Embryonic facial prominence (tissue), 1 donor: Measurements from ENCODE around the gene HELB.
A peak's percentile ranks its signal among the peaks of the same experiment; 100 is the strongest.

Source experiments
- DNase-seq: peaks from one replicate; pipeline ENCODE4 v3.0.0-alpha.2; 2016; ENCODE audit errors: extremely low spot score

HELB gene

GRCh38 chr12:66301944-66302826, at the start of gene HELB:
Gene HELB (plus strand): TSS chr12:66302493. CDS start chr12:66302604, 111 bp downstream.
- peak; percentile 92 for DNase-seq

DNA sequence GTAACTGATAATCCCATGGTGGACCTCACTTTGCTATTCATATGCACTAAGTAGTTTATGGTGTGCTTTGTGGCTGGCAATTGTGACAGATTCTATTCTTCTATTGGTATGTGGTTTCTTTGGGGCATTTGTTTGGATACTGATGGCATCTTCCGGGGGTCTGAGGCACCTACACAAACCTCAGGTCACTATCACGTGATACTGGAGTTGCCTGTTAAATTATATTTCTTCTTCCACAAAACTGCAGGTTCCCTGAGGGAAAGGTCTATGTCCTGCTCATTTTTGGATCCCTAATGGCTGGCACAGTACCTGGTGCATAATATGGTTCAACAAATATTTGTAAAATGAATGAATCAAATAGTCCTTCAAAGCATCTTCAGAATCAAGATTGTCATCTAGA, 49.5 kb upstream of the HELB start:
- DNase-seq, result no peak

DNA sequence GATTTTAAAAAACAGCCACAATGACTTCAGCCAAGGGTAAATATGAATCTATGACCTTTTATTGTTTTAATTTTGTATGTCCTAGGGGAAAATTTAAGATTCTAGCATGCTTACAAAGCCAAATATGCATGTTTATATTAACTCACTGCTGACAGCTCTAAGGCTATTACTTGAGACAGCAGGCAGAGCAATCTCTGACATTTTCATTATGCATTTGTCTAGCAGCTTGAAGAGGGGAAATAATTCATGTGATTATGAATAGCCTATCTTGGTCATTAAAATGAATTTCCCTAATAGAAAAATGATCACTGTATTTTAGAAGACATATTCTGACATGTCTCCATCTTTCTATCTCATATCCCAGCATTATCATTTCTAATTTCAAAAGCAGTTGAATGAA, 46.6 kb upstream of the HELB start:
- no peak for DNase-seq

- no peak for DNase-seq
Measured at GRCh38 chr12:66258011-66258410, 44.3 kb upstream of the HELB start.

GRCh38 chr12:66262737-66263136, 39.6 kb upstream of the HELB start:
- no peak for DNase-seq

DNA sequence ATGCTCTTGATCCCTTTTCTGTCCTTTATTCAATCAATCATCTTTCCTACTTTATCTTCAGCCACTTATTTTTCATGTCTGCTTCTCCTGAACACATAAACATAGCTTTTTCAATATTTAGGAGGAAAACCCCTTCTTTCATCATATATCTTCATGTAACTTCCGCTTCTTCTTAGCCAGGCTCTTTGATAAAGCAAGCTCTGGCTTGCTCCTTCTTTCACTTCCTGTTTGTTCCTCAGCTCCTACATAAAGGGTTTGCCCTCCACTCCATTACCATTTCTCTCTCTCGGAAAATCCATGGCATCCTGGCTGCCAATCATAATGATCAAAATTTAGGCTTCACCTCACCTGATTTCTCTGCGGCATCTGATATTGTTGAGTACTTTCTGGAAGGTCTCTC, 33.7 kb upstream of the HELB start:
- no peak for DNase-seq

DNA sequence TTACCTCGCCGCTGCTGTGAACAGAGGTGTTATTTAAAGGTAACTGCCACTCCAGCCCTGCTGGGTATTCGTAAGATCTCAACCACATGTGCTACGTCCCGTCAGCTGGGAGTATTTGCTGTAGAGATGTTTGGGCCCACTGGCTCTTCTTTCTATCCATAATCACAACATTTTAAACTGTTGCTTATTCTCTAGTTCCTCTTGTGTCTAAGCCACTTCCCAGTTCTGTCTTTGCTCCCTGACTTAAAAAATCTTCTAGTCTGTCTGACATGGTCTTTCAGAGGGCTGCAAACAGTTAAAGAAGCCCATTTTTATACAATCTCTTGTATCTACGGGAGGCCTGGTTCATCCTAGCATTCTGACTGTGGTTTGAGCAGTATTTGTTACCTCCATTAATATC, 33.2 kb upstream of the HELB start:
- no peak for DNase-seq

GRCh38 chr12:66269757-66270383, 32.4 kb upstream of the HELB start:
- DNase-seq, result peak; percentile 33

DNA sequence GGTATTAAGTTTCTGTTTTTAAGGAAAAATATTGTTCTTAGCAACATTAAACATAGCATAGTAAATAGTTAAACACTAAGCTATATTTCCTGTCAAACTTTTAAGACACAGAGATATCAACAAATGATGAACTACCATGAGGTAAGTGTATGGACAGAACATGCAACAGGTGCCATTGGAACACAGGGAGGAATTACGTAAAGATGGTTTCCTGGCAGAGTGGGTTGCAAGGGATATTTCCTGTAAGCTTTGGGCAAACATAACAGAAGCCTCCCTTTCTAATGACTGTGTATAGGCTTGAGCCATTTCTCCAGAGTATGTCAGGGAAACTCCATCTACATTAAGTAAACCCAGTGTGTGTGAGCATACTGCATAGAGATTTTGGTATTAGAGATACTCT, 31.7 kb upstream of the HELB start:
- DNase-seq, result no peak

GRCh38 chr12:66272650-66273049, 29.6 kb upstream of the HELB start:
- no peak for DNase-seq

DNA sequence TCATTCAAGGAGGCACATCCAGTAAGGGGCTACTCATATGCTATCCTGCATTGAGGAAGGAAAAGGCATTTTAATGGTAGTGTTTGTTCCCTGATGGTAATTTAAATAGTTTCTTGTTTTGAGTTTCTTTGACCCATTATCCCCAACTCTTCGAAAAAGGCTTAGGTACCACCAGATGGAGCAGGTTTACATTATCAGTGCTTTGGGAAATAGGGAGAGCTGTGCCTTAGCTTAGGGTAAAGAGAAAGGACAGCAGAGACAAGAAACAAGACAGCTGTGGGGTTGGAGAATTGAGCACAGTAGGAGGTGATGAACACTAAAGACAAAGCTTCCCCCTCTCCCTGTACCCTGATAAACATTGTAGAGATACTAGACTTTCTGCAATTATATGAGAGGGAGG, 29.1 kb upstream of the HELB start:
- DNase-seq, result no peak

DNA sequence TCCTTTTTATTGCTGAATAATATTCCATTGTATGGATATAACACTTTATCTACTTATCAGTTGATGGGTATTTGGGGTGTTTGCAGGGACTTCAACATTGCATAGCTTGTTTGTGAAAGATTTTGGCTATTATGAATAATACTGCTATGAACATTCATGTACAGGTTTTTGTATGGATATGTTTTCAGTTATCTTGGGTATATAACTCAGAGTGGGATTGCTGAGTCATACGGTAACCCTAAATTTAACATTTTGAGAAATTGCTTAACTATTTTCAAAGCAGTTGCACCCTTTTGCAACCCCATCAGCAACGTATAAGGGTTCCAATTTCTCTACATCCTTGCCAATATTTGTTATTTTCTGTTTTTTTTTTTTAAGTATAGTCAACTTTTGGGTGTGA, 27.3 kb upstream of the HELB start:
- no peak for DNase-seq

DNA sequence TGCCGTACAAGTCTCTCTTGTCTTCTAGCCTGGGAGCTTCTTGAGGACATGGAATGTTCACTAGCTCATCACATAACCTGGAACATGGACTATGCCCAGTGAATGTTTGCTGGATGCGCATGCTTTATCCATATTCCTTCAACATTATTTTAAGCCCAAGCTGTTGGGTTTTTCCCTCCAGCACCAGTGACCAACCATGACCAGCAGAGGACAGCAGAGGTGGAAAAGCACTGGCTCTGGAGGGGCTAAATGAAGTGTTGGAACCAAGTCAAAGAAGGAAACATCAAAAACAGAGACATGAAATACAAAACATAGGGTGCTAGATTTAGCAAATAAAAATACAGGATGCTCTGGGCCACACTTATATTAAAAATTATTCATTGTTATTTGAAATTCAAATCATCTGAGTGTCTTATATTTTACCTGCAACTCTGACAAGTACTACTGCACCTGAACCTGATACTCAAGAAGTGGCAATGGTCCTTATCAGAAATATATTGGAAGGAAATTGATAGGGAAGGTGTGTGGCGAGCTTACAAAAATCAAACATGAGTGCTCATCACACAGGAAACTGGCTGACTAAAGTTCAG, 23.1 kb upstream of the HELB start:
- DNase-seq, result no peak

DNA sequence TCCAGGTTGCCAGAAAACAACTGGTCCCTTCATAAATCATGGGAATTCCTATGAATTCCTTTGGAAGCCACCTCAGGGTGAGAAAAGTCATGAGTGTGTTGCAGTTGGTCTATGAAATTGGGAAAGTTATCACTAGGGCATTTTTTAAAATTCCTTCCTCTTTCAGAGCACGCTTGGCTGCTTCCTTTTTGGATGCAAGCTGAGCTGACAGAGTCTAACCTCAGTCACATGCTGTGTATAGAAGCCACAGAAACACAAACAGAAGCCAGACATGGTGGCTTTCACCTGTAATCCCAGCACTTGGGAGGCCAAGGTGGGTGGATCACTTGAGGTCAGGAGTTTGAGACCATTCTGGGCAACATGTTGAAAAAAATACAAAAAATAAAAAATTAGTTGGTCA, 21.7 kb upstream of the HELB start:
- DNase-seq, result no peak

GRCh38 chr12:66282244-66282643, 20.0 kb upstream of the HELB start:
- DNase-seq, result no peak

- DNase-seq, result no peak
Measured at GRCh38 chr12:66287275-66287674, 15.0 kb upstream of the HELB start.

- DNase-seq, result no peak
Measured at GRCh38 chr12:66288121-66288520, 14.2 kb upstream of the HELB start.

DNA sequence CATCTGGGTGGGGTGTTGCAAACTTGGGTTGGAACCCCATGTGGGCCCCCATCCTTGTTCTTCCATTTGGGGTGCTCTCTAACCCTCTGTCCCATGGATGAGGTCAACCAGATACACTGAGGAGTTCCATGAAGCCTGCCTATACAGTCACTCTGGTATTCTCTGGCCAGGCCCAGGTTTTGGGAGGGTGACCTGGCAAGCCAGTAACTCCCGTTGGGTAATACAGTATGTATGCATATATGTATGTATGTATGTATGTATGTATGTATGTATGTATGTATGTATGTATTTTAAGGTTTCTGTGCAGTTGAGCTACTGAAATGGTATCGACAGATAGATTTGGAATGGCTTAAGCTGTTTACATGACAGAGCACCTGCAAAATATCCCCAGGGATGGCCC, 12.8 kb upstream of the HELB start:
- no peak for DNase-seq

DNA sequence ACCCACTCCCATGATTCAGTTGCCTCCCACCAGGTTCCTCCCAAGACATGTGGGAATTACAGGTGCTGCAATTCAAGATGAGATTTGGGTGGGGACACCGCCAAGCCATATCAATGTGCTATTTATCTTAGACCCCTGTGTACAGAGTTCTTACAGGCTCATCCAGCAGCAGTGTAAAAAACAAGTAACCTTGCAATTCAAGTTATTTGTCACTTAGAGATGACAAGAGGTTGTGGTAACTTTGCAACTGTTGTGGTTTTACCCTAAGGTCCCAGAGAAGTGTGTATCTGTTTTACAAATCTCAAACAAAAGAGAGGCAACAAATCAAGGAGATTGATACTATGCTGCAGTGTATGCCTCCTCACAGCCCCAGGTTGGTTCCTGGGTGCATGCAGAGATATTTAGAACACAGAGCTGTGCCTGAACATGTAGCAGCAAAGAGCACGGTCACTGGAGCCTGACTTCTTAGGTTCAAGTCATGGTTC, 11.5 kb upstream of the HELB start:
- no peak for DNase-seq

DNA sequence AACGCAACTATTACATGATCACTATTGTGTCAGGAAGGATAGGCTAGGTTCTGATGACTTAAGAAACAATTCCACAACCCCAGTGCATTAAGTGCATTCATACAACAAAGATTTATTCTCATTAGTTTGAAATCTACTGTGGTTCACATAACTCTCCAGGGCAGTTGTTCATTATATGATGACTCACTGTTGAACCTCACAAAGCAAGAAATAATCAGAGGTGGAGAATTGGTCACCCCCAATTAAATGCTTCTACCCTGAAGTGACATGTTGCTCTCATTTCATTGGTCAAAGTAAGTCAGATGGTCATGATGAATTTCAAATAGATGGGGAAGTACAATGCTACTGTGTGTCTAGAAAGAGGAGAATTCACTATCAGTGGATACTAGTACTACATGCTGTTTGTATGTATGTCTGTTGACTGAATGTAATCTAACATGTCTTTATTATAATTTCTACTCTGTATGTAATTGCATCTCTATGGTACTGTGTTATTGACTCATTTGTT, 6.1 kb upstream of the HELB start:
- no peak for DNase-seq

- DNase-seq, result no peak
Measured at GRCh38 chr12:66297080-66297479, 5.2 kb upstream of the HELB start.

DNA sequence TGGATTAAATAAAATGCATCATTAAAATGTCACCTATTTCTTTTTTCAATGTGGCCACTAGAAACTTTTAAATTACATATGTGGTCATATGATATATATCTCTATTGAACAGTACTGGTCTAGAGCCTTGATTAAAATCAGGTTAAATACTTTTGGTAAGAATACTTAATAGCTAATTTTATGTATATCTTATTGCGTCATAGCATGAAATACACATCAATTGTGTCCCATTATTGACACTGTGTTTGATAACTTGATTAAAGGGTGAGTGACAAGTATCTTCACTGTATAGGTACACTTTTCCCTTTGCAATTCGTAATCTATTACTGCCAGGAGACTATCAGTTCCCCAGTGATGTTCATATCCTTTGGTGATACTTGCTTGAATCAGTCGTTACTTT, 4.4 kb upstream of the HELB start:
- DNase-seq, result no peak

DNA sequence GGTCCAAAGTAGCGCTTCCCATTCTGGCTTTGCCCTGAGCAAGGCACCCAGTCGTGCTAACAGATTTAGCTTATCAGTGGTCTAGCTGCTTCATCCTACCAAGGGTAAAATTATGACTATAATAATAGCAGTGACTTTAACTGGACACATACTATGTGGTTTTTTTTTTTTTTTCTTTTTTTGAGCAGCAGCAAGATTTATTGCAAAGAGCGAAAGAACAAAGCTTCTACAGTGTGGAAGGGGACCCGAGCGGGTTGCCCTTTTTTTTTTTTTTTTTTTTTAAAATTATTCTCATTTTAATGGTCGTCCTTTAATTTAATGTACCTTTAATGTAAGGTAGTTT, 505 bp downstream of the HELB start:
- no peak for DNase-seq
